ENCODE data around the gene NADSYN1.
"Not testable (repeated sequence)": the region's sequence is repeated elsewhere in the genome, so short reads cannot be mapped to it uniquely, and the experiment has no call there.

Gene NADSYN1

GRCh38 chr11:71526796-71527575, 74.0 kb downstream of the NADSYN1 start, which contains the start of gene KRTAP5-7:
TSS of gene KRTAP5-7 (plus strand) at chr11:71527267. CDS start at chr11:71527301, 34 bp downstream.
- DNase-seq (ENCODE audit: low read depth) = not testable (repeated sequence)

- no peak for DNase-seq (ENCODE audit: low read depth)
Measured at GRCh38 chr11:71527576-71528210, 74.7 kb downstream of the NADSYN1 start.

- no peak for DNase-seq (ENCODE audit: low read depth)
Measured at GRCh38 chr11:71530602-71531001, 77.6 kb downstream of the NADSYN1 start.

- DNase-seq (ENCODE audit: low read depth) = no peak
Measured at GRCh38 chr11:71532036-71532610, 79.1 kb downstream of the NADSYN1 start.

- DNase-seq (ENCODE audit: low read depth) = not testable (repeated sequence)
Measured at GRCh38 chr11:71534711-71535608, 82.0 kb downstream of the NADSYN1 start.

GRCh38 chr11:71535825-71536224, 82.8 kb downstream of the NADSYN1 start:
- DNase-seq (ENCODE audit: low read depth) = no peak

- DNase-seq (ENCODE audit: low read depth) = no peak
Measured at GRCh38 chr11:71537537-71537936, 84.5 kb downstream of the NADSYN1 start.

- DNase-seq (ENCODE audit: low read depth) = not testable (repeated sequence)
Measured at GRCh38 chr11:71537977-71538665, 85.1 kb downstream of the NADSYN1 start, which contains the start of gene KRTAP5-8. TSS of gene KRTAP5-8 (plus strand) at chr11:71538025. CDS start at chr11:71538056, 31 bp downstream.

GRCh38 chr11:71538666-71538990, 85.6 kb downstream of the NADSYN1 start:
- DNase-seq (ENCODE audit: low read depth) = no peak

GRCh38 chr11:71539017-71539416, 86.0 kb downstream of the NADSYN1 start:
- DNase-seq (ENCODE audit: low read depth) = no peak

GRCh38 chr11:71539971-71540370, 87.0 kb downstream of the NADSYN1 start:
- DNase-seq (ENCODE audit: low read depth) = not testable (repeated sequence)

GRCh38 chr11:71540521-71541304, 87.7 kb downstream of the NADSYN1 start:
- not testable (repeated sequence) for DNase-seq (ENCODE audit: low read depth)

GRCh38 chr11:71542382-71542781, 89.4 kb downstream of the NADSYN1 start:
- no peak for DNase-seq (ENCODE audit: low read depth)

- DNase-seq (ENCODE audit: low read depth) = no peak
Measured at GRCh38 chr11:71542879-71543777, 90.1 kb downstream of the NADSYN1 start.

GRCh38 chr11:71543866-71544265, 90.9 kb downstream of the NADSYN1 start:
- DNase-seq (ENCODE audit: low read depth) = peak; percentile 3

GRCh38 chr11:71544525-71545214, 91.7 kb downstream of the NADSYN1 start:
- no peak for DNase-seq (ENCODE audit: low read depth)

- DNase-seq (ENCODE audit: low read depth) = no peak
Measured at GRCh38 chr11:71545405-71545966, 92.5 kb downstream of the NADSYN1 start.

- no peak for DNase-seq (ENCODE audit: low read depth)
Measured at GRCh38 chr11:71548120-71548519, 95.1 kb downstream of the NADSYN1 start, which contains the start of gene KRTAP5-9. TSS of gene KRTAP5-9 (plus strand) at chr11:71548420. CDS start at chr11:71548658, 238 bp downstream.

Data from stimulated activated CD8-positive, alpha-beta memory T cell treated with anti-CD3 and anti-CD28 coated beads, Interleukin-4, amount 100 ng/mL, for 24 hours (primary cell).